HEK293T (cell line): Measurements from ENCODE around the gene SLC24A4.

Source experiments
- CTCF ChIA-PET: fragments of 350-600 bp; formaldehyde crosslinking; extraction: SDS; loops from one replicate; lab custom pipeline; 2021; ENCODE audit warnings: antibody characterized with exemption, inconsistent platforms; lab: Yijun Ruan, JAX
- POLR2A ChIA-PET: fragments of 350-600 bp; formaldehyde crosslinking; extraction: SDS; loops from one replicate; lab custom pipeline; 2020; ENCODE audit warnings: antibody characterized with exemption, inconsistent platforms; lab: Yijun Ruan, JAX
- DNase-seq: peaks from one replicate; pipeline ENCODE4 v3.0.0; 2012; ENCODE audit warnings: mixed read lengths; ENCODE audit errors: extremely low spot score
- ARNT ChIP-seq: fragments of 450-650 bp; IDR thresholded peaks from 2 replicates; pipeline ENCODE4 v1.6.1; 2017; ENCODE audit warnings: mild to moderate bottlenecking
- BHLHE40 ChIP-seq: fragments of 450-650 bp; IDR thresholded peaks from 2 replicates; pipeline ENCODE4 v1.6.1; 2016; ENCODE audit warnings: mild to moderate bottlenecking, moderate library complexity, borderline replicate concordance
- CTBP1 ChIP-seq: fragments of 450-650 bp; IDR thresholded peaks from 2 replicates; pipeline ENCODE4 v1.6.1; 2016; ENCODE audit warnings: borderline replicate concordance
- ELF4 ChIP-seq: fragments of 450-650 bp; IDR thresholded peaks from 2 replicates; pipeline ENCODE4 v1.6.1; 2017; ENCODE audit warnings: antibody characterized with exemption
- FOXA1 ChIP-seq: fragments of 450-650 bp; IDR thresholded peaks from 2 replicates; pipeline ENCODE4 v1.6.1; 2016; ENCODE audit warnings: mild to moderate bottlenecking
- FOXK2 ChIP-seq: fragments of 450-650 bp; IDR thresholded peaks from 2 replicates; pipeline ENCODE4 v1.6.1; 2016; ENCODE audit warnings: mild to moderate bottlenecking
- FOXM1 ChIP-seq: fragments of 450-650 bp; IDR thresholded peaks from 2 replicates; pipeline ENCODE4 v1.6.1; 2017; ENCODE audit warnings: mild to moderate bottlenecking, borderline replicate concordance
- HDGF ChIP-seq: fragments of 450-650 bp; IDR thresholded peaks from 2 replicates; pipeline ENCODE4 v1.6.1; 2017; ENCODE audit warnings: antibody characterized with exemption, borderline replicate concordance
- L3MBTL2 ChIP-seq: fragments of 450-650 bp; conservative IDR thresholded peaks from 2 replicates; pipeline ENCODE4 v1.6.1; 2016; ENCODE audit warnings: mild to moderate bottlenecking
- LEF1 ChIP-seq: fragments of 450-650 bp; IDR thresholded peaks from 2 replicates; pipeline ENCODE4 v1.6.1; 2017; ENCODE audit warnings: mild to moderate bottlenecking, borderline replicate concordance
- NFRKB ChIP-seq: fragments of 450-650 bp; IDR thresholded peaks from 2 replicates; pipeline ENCODE4 v1.6.1; 2016; ENCODE audit warnings: mild to moderate bottlenecking, moderate library complexity
- SP1 ChIP-seq: fragments of 450-650 bp; IDR thresholded peaks from 2 replicates; pipeline ENCODE4 v1.6.1; 2017
- SUZ12 ChIP-seq: fragments of 450-650 bp; IDR thresholded peaks from 2 replicates; pipeline ENCODE4 v1.6.1; 2016; ENCODE audit warnings: mild to moderate bottlenecking
- TARDBP ChIP-seq: fragments of 450-650 bp; IDR thresholded peaks from 2 replicates; pipeline ENCODE4 v1.6.1; 2016
- ZNF384 ChIP-seq: fragments of 450-650 bp; IDR thresholded peaks from 2 replicates; pipeline ENCODE4 v1.6.1; 2016
- TF ChIP-seq, protein P1 (sequence below): fragments of 450-650 bp; IDR thresholded peaks from 2 replicates; pipeline ENCODE4 v1.6.1; 2016

The SLC24A4 gene

DNA sequence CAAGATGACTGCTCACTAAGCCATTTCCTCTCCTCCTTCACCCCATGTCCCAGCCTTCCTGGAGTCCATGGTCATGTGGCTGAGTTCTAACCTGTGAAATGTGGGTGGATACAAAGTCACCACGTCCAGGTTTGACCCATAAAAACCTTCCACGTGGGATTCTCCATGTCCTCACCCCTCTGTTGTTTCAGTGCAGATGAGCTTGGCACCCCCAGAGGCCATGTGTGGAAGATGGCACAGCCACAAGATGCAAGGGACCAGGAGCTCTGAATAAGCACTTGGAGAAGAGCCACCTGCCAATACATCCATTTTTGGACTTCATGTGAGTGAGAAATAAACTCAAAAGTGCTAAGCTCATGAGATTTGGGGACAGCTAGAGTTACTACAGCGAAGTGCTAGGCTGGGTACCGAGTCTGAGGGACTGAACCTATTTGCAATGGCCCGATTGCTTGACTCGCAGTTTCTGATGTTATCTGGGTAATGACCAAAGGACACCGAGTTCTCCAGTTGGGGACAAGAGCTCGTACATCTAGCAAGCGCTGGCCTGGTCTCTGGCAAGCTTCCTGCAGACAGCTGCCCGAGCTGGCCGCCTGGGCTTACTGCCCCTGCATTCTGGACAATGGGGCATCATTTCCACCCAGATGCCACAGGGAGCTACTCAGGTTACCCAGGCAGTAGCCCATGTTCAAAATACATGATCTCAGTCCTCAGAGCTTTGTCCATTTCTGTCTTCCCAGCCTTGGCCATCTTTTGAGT, 7.7 kb upstream of the SLC24A4 start:
- CTCF ChIA-PET = no interaction called here
- POLR2A ChIA-PET = interaction anchor here (1.0 kb wide), 1 partner anchor 8 kb away, joined by 4 read pairs; no protein-coding TSS in a partner anchor
- DNase-seq = no peak
- no peak for TF ChIP-seq L3MBTL2
- no peak for TF ChIP-seq FOXK2
- TF ChIP-seq SUZ12 = no peak
- TF ChIP-seq BHLHE40 = no peak
- no peak for TF ChIP-seq ARNT
- no peak for TF ChIP-seq ELF4
- no peak for TF ChIP-seq NFRKB
- no peak for TF ChIP-seq CTBP1
- no peak for TF ChIP-seq SP1
- TF ChIP-seq HDGF = no peak
- TF ChIP-seq, protein P1, sequence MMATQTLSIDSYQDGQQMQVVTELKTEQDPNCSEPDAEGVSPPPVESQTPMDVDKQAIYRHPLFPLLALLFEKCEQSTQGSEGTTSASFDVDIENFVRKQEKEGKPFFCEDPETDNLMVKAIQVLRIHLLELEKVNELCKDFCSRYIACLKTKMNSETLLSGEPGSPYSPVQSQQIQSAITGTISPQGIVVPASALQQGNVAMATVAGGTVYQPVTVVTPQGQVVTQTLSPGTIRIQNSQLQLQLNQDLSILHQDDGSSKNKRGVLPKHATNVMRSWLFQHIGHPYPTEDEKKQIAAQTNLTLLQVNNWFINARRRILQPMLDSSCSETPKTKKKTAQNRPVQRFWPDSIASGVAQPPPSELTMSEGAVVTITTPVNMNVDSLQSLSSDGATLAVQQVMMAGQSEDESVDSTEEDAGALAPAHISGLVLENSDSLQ = no peak
- no peak for TF ChIP-seq TARDBP
- no peak for TF ChIP-seq FOXM1
- TF ChIP-seq FOXA1 = no peak
- no peak for TF ChIP-seq LEF1
- TF ChIP-seq ZNF384 = no peak

- ChIA-PET CTCF (no interaction called here), POLR2A (no interaction called here)
- TF ChIP-seq FOXK2 (no peak), SUZ12 (no peak), TARDBP (no peak), L3MBTL2 (no peak), NFRKB (no peak), ZNF384 (no peak), BHLHE40 (no peak), ELF4 (no peak), CTBP1 (no peak), HDGF (no peak), FOXA1 (no peak), LEF1 (no peak), SP1 (no peak), FOXM1 (no peak), ARNT (no peak)
- TF ChIP-seq, protein P1 = no peak
- DNase-seq = no peak
Measured at GRCh38 chr14:92316176-92316575, 6.8 kb upstream of the SLC24A4 start.

GRCh38 chr14:92316937-92317336, 6.0 kb upstream of the SLC24A4 start:
- ChIA-PET POLR2A (no interaction called here), CTCF (no interaction called here)
- TF ChIP-seq FOXK2 (no peak), BHLHE40 (no peak), FOXA1 (no peak), FOXM1 (no peak), LEF1 (no peak), SP1 (no peak), ZNF384 (no peak), NFRKB (no peak), HDGF (no peak), L3MBTL2 (no peak), TARDBP (no peak), SUZ12 (no peak), ARNT (no peak), ELF4 (no peak), CTBP1 (no peak)
- TF ChIP-seq, protein P1 = no peak
- no peak for DNase-seq

GRCh38 chr14:92317511-92317910, 5.5 kb upstream of the SLC24A4 start:
- TF ChIP-seq, protein P1 = no peak
- TF ChIP-seq ZNF384 (no peak), L3MBTL2 (no peak), TARDBP (no peak), ELF4 (no peak), FOXM1 (no peak), SUZ12 (no peak), BHLHE40 (no peak)
- CTCF ChIA-PET = no interaction called here
- DNase-seq = no peak
- POLR2A ChIA-PET = no interaction called here

GRCh38 chr14:92321701-92322100, 1.3 kb upstream of the SLC24A4 start:
- TF ChIP-seq ELF4 (no peak), HDGF (no peak), LEF1 (no peak), L3MBTL2 (no peak), ZNF384 (no peak), TARDBP (no peak), SP1 (no peak), ARNT (no peak), SUZ12 (no peak), NFRKB (no peak), FOXK2 (no peak), FOXM1 (no peak), BHLHE40 (no peak), FOXA1 (no peak), CTBP1 (no peak)
- DNase-seq = no peak
- CTCF ChIA-PET = no interaction called here
- POLR2A ChIA-PET = no interaction called here
